H1 (cell line): ENCODE measurements around the gene NRXN2. TPM values are rescaled to one million over a fixed set of nuclear protein-coding genes. Genes with fewer than 3 reads are reported as not detected.

Source experiments
- BACH1 ChIP-seq: IDR thresholded peaks from 2 replicates; pipeline ENCODE4 v1.6.1; 2012; ENCODE audit warnings: low read length, improper control_type of control experiment
- BRCA1 ChIP-seq: IDR thresholded peaks from 2 replicates; pipeline ENCODE4 v1.6.1; 2012; ENCODE audit warnings: low read depth, low read length, improper control_type of control experiment
- CBX5 ChIP-seq: fragments of 300-800, 300-1000 bp; sonication (generic); IDR thresholded peaks from 2 replicates; pipeline ENCODE4 v1.7.1; 2016; ENCODE audit warnings: antibody characterized with exemption, low read length, low read depth
- HDAC6 ChIP-seq: IDR thresholded peaks from one replicate; pipeline ENCODE4 v1.7.1; 2012; ENCODE audit warnings: low read depth, mild to moderate bottlenecking, inconsistent platforms, low read length, moderate library complexity
- TEAD4 ChIP-seq: IDR thresholded peaks from 2 replicates; pipeline ENCODE4 v1.6.1; 2012; ENCODE audit warnings: low read depth, low read length, inconsistent platforms, mixed read lengths
- polyA plus RNA-seq, 7 experiments: library from polyadenylated mRNA; depleted of rRNA in 3 of 7; stranded (reverse) in 5 of 7; unstranded in 2 of 7; fragments of >200 nt in 5 of 7; fragments of 200-250 nt in 2 of 7; gene quantifications; 1 replicate in 5 of 7; 2 replicates in 1 of 7; 4 replicates in 1 of 7; pipeline versions ENCODE4 v1.2.1 to v1.2.3, GENCODE V29; 2011 to 2013; ENCODE audit warnings: missing spikeins in 2 of 7, mixed read lengths in 2 of 7
- total RNA-seq: library from RNA; stranded (reverse); fragmentation: NEBNext Ultra II Directional; extraction: Animal tissue kit (Norgen Biotek cat#: 25700); gene quantifications from 2 replicates; pipeline ENCODE4 v1.2.1, GENCODE V29; 2021

The NRXN2 gene
- total and polyA plus RNA-seq, 2 of the 8 experiments (the other 6 are each of a cell fraction or from before 2014, with no cell fraction given) = 1.3 to 11.5 TPM

GRCh38 chr11:64670975-64671374 lies 52.0 kb downstream of the NRXN2 start (continued):
- TF ChIP-seq CBX5 (no peak), HDAC6 (no peak), TEAD4 (no peak), BACH1 (no peak), BRCA1 (no peak)
